ENCODE measurements around the gene SPAM1.

GRCh38 chr7:123966936-123967335 is 41.9 kb downstream of the SPAM1 start:
- TF ChIP-seq, protein P1, sequence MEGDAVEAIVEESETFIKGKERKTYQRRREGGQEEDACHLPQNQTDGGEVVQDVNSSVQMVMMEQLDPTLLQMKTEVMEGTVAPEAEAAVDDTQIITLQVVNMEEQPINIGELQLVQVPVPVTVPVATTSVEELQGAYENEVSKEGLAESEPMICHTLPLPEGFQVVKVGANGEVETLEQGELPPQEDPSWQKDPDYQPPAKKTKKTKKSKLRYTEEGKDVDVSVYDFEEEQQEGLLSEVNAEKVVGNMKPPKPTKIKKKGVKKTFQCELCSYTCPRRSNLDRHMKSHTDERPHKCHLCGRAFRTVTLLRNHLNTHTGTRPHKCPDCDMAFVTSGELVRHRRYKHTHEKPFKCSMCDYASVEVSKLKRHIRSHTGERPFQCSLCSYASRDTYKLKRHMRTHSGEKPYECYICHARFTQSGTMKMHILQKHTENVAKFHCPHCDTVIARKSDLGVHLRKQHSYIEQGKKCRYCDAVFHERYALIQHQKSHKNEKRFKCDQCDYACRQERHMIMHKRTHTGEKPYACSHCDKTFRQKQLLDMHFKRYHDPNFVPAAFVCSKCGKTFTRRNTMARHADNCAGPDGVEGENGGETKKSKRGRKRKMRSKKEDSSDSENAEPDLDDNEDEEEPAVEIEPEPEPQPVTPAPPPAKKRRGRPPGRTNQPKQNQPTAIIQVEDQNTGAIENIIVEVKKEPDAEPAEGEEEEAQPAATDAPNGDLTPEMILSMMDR (IDR thresholded peaks at IDR 0.05), result no peak
- no peak for TF ChIP-seq TP53 (CRISPR knock-in tag; IDR thresholded peaks at IDR 0.05)

All from A549 (cell line).